ENCODE data around the gene IGSF9. TPM values are rescaled to one million over a fixed set of nuclear protein-coding genes. Genes with fewer than 3 reads are reported as not detected.

The IGSF9 gene, protein sequence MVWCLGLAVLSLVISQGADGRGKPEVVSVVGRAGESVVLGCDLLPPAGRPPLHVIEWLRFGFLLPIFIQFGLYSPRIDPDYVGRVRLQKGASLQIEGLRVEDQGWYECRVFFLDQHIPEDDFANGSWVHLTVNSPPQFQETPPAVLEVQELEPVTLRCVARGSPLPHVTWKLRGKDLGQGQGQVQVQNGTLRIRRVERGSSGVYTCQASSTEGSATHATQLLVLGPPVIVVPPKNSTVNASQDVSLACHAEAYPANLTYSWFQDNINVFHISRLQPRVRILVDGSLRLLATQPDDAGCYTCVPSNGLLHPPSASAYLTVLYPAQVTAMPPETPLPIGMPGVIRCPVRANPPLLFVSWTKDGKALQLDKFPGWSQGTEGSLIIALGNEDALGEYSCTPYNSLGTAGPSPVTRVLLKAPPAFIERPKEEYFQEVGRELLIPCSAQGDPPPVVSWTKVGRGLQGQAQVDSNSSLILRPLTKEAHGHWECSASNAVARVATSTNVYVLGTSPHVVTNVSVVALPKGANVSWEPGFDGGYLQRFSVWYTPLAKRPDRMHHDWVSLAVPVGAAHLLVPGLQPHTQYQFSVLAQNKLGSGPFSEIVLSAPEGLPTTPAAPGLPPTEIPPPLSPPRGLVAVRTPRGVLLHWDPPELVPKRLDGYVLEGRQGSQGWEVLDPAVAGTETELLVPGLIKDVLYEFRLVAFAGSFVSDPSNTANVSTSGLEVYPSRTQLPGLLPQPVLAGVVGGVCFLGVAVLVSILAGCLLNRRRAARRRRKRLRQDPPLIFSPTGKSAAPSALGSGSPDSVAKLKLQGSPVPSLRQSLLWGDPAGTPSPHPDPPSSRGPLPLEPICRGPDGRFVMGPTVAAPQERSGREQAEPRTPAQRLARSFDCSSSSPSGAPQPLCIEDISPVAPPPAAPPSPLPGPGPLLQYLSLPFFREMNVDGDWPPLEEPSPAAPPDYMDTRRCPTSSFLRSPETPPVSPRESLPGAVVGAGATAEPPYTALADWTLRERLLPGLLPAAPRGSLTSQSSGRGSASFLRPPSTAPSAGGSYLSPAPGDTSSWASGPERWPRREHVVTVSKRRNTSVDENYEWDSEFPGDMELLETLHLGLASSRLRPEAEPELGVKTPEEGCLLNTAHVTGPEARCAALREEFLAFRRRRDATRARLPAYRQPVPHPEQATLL
- total RNA-seq (2014; rRNA removed; shearing (Covaris generic); ENCODE audit: low replicate concordance), result not detected in 2 replicates

DNA sequence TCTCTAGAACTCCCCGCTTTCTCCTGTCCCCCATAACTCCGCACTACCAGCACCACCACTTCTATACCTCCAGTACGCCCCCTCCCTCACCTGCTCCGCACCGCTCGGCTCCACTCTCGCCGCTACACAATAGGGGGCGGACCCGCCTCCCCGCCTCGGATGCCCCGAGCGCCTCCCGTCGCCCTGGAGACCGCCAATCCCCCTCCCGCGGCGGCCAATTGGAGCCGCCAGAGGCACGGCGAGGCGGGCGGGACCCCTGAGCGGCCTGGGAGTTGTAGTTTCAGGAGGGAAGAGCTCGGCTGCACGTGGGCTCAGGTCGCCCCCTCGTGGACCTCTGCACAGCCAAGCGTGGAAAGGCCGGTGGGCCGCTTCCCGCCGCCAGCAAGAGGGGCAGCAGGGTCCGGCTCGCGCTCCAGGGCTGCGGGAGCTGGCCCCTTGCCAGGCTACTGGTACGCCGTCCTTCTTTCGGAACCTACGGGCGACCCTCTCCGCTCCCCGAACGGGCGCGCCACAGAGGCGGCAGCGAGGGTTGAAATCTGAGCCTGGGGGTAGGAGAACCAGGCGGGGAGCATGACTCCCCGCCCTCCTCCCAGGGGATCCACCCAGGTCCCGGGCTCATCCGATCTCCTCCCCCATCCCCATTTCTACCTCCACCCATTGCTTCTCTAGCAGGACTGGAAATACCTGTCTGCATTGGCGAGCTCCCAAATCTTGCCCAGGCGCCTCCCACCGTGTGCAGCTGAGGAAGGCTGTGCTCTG, at the start of gene IGSF9:
TSS of gene IGSF9 (minus strand) at position 131 of the 759 bp plus-strand sequence. CDS start 2,159 bp downstream, outside the sequence.
- no peaks in the 10 kb centered on the region for H4K20me1 ChIP-seq (ENCODE audit: insufficient read depth, low read depth, low read length)
- no peak within 1 kb of the TSS for H3K4me3 ChIP-seq (ENCODE audit: low read length)
- H3K27me3 ChIP-seq (ENCODE audit: low read length), result no peaks in the 10 kb centered on the region
- H3K79me2 ChIP-seq (ENCODE audit: low read length), result no peaks in the 10 kb centered on the region
- no peak within 1 kb of the TSS for H2AFZ ChIP-seq (ENCODE audit: low read length)
- H3K9me3 ChIP-seq (ENCODE audit: low read length), result no peaks in the 10 kb centered on the region
- H3K9me2 ChIP-seq (replicated peaks; ENCODE audit: insufficient read depth, low read length), result no peaks in the 10 kb centered on the region
- H3K4me2 ChIP-seq (ENCODE audit: low read depth, low read length, poor library complexity, severe bottlenecking), result no peak within 1 kb of the TSS
- H3K27ac ChIP-seq (ENCODE audit: low read length), result no peak within 1 kb of the TSS
- no peak within 1 kb of the TSS for H3K9ac ChIP-seq (ENCODE audit: low read length)
- no peaks in the 10 kb centered on the region for H3K4me1 ChIP-seq (ENCODE audit: low read length)
- DNase-seq, result no peak
- H3K36me3 ChIP-seq (ENCODE audit: insufficient read depth, low read length), result no peaks in the 10 kb centered on the region

DNA sequence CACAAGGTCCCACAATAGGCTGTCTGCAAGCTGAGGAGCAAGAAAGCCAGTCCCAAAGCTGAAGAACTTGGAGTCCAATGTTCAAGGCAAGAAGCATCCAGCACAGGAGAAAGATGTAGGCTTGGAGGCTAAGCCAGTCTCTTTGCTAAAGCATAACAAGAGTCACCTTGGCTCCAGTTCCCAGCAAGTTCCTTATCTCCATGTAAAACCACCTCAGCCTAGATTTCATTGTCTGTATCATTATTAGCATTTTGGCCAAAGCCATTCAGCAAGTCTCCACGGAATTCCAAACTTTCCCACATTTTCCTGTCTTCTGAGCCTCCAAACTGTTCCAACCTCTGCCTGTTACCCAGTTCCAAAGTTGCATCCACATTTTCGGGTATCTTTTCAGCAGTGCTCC, 49.5 kb upstream of the IGSF9 start:
- Histone ChIP-seq H4K20me1 (ENCODE audit: insufficient read depth, low read depth, low read length) (no peaks in the 10 kb centered on the region), H3K9me3 (ENCODE audit: low read length) (no peaks in the 10 kb centered on the region), H3K4me1 (ENCODE audit: low read length) (no peaks in the 10 kb centered on the region), H3K27me3 (ENCODE audit: low read length) (no peaks in the 10 kb centered on the region), H3K79me2 (ENCODE audit: low read length) (no peaks in the 10 kb centered on the region), H2AFZ (ENCODE audit: low read length) (no peak overlapping the region), H3K4me3 (ENCODE audit: low read length) (no peak overlapping the region), H3K4me2 (ENCODE audit: low read depth, low read length, poor library complexity, severe bottlenecking) (no peak overlapping the region), H3K9ac (ENCODE audit: low read length) (no peak overlapping the region), H3K36me3 (ENCODE audit: insufficient read depth, low read length) (no peaks in the 10 kb centered on the region), H3K9me2 (replicated peaks; ENCODE audit: insufficient read depth, low read length) (no peaks in the 10 kb centered on the region), H3K27ac (ENCODE audit: low read length) (no peak overlapping the region)
- DNase-seq, result peak; percentile 10

DNA sequence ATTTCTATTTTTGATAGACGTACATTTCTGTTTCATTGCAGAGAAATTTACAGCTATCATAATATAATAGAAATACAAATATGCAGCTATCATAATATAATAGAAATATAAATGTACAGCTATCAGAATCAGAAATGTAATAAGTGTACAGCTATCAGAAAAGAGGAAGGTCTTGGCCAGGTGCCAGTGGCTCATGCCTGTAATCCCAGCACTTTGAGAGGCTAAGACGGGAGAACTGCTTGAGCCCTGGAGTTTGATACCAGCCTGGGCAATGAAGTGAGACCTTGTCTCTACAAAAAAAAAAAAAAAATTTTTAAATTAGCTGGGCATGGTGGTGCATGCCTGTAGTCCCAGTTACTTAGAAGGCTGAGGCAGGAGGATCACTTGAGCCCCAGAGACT, 48.5 kb upstream of the IGSF9 start:
- no peaks in the 10 kb centered on the region for H4K20me1 ChIP-seq (ENCODE audit: insufficient read depth, low read depth, low read length)
- H3K9me2 ChIP-seq (replicated peaks; ENCODE audit: insufficient read depth, low read length), result no peaks in the 10 kb centered on the region
- H3K9me3 ChIP-seq (ENCODE audit: low read length), result no peaks in the 10 kb centered on the region
- no peaks in the 10 kb centered on the region for H3K79me2 ChIP-seq (ENCODE audit: low read length)
- no peak overlapping the region for H2AFZ ChIP-seq (ENCODE audit: low read length)
- no peak overlapping the region for H3K9ac ChIP-seq (ENCODE audit: low read length)
- no peak overlapping the region for H3K4me3 ChIP-seq (ENCODE audit: low read length)
- H3K27ac ChIP-seq (ENCODE audit: low read length), result no peak overlapping the region
- no peaks in the 10 kb centered on the region for H3K4me1 ChIP-seq (ENCODE audit: low read length)
- no peaks in the 10 kb centered on the region for H3K27me3 ChIP-seq (ENCODE audit: low read length)
- H3K4me2 ChIP-seq (ENCODE audit: low read depth, low read length, poor library complexity, severe bottlenecking), result no peak overlapping the region
- no peaks in the 10 kb centered on the region for H3K36me3 ChIP-seq (ENCODE audit: insufficient read depth, low read length)
- peak; percentile 14 for DNase-seq

DNA sequence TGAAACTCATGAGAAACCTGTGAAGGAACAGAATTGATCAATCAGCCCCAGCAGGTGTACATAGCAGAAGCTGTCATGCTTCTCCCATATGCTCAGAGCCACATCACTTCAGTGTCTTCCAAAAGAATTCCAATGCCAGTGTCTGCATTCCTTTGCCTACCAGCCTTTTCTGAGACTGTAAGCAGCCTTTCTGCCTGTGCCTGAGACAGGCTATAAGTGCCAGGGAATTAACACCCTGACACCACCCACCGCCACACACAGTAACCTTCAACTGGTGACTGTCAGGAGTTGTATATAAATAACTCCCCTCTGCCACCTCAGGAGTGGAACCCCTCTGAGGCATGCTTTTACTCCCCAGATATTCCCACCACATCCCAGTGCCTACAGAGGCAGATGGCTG, 46.7 kb upstream of the IGSF9 start:
- no peak for DNase-seq
- H3K4me2 ChIP-seq (ENCODE audit: low read depth, low read length, poor library complexity, severe bottlenecking), result no peak overlapping the region

DNA sequence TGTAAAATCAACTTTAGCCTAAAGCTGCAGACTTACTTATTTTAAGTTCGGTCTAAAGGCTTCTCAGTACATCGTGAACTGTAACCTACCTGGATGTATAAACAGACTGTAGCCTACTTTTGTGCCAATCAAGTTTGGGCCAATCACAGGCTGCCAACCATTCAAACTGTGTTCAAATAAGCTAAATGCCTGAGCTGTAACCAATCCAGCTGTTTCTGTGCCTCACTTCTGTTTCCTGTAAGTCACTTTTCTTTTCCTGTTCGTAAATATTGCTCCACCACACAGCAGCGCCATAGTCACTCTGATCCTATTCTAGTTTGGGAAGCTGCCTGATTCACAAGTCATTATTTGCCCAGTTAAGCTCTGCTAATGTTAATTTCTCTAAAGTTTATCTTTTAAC, 46.1 kb upstream of the IGSF9 start:
- Histone ChIP-seq H3K79me2 (ENCODE audit: low read length) (no peaks in the 10 kb centered on the region), H4K20me1 (ENCODE audit: insufficient read depth, low read depth, low read length) (no peaks in the 10 kb centered on the region), H3K27ac (ENCODE audit: low read length) (no peak overlapping the region), H3K4me2 (ENCODE audit: low read depth, low read length, poor library complexity, severe bottlenecking) (no peak overlapping the region), H3K9me3 (ENCODE audit: low read length) (no peaks in the 10 kb centered on the region), H2AFZ (ENCODE audit: low read length) (no peak overlapping the region), H3K27me3 (ENCODE audit: low read length) (no peaks in the 10 kb centered on the region), H3K9me2 (replicated peaks; ENCODE audit: insufficient read depth, low read length) (no peaks in the 10 kb centered on the region), H3K36me3 (ENCODE audit: insufficient read depth, low read length) (no peaks in the 10 kb centered on the region), H3K4me1 (ENCODE audit: low read length) (no peaks in the 10 kb centered on the region), H3K4me3 (ENCODE audit: low read length) (no peak overlapping the region), H3K9ac (ENCODE audit: low read length) (no peak overlapping the region)
- DNase-seq, result no peak

More for the DNA sequence above, 46.7 kb upstream of the IGSF9 start:
- H3K9me3 ChIP-seq (ENCODE audit: low read length), result no peaks in the 10 kb centered on the region
- no peaks in the 10 kb centered on the region for H3K79me2 ChIP-seq (ENCODE audit: low read length)
- H3K9me2 ChIP-seq (replicated peaks; ENCODE audit: insufficient read depth, low read length), result no peaks in the 10 kb centered on the region
- H3K9ac ChIP-seq (ENCODE audit: low read length), result no peak overlapping the region
- H3K4me3 ChIP-seq (ENCODE audit: low read length), result no peak overlapping the region
- no peaks in the 10 kb centered on the region for H3K4me1 ChIP-seq (ENCODE audit: low read length)
- H4K20me1 ChIP-seq (ENCODE audit: insufficient read depth, low read depth, low read length), result no peaks in the 10 kb centered on the region
- no peak overlapping the region for H2AFZ ChIP-seq (ENCODE audit: low read length)
- H3K27ac ChIP-seq (ENCODE audit: low read length), result no peak overlapping the region
- H3K36me3 ChIP-seq (ENCODE audit: insufficient read depth, low read length), result no peaks in the 10 kb centered on the region
- H3K27me3 ChIP-seq (ENCODE audit: low read length), result no peaks in the 10 kb centered on the region

DNA sequence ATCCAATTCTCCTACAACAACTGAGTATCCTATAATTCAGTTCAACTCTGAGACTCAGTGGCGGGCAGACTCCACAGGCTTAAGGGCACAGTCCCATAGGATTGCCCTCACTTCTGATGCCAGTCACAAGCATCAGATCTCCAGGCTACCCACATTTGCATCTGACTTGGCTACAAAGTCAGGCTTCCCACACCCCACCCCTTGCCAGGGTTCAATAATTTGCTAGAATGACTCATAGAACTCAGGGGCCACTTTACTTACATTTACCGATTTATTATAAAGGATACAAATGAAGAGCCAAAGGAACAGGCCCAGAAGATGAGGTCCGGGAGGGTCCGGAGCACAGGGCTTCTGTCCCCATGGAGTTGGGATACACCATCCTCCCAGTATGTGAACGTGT, 44.6 kb upstream of the IGSF9 start:
- H3K9me2 ChIP-seq (replicated peaks; ENCODE audit: insufficient read depth, low read length), result no peaks in the 10 kb centered on the region
- H3K4me2 ChIP-seq (ENCODE audit: low read depth, low read length, poor library complexity, severe bottlenecking), result no peak overlapping the region
- no peak overlapping the region for H3K4me3 ChIP-seq (ENCODE audit: low read length)
- H3K4me1 ChIP-seq (ENCODE audit: low read length), result no peaks in the 10 kb centered on the region
- no peaks in the 10 kb centered on the region for H3K36me3 ChIP-seq (ENCODE audit: insufficient read depth, low read length)
- H2AFZ ChIP-seq (ENCODE audit: low read length), result no peak overlapping the region
- no peak overlapping the region for H3K27ac ChIP-seq (ENCODE audit: low read length)
- H3K79me2 ChIP-seq (ENCODE audit: low read length), result no peaks in the 10 kb centered on the region
- H4K20me1 ChIP-seq (ENCODE audit: insufficient read depth, low read depth, low read length), result no peaks in the 10 kb centered on the region
- DNase-seq, result no peak
- H3K9ac ChIP-seq (ENCODE audit: low read length), result no peak overlapping the region
- no peaks in the 10 kb centered on the region for H3K27me3 ChIP-seq (ENCODE audit: low read length)
- no peaks in the 10 kb centered on the region for H3K9me3 ChIP-seq (ENCODE audit: low read length)

DNA sequence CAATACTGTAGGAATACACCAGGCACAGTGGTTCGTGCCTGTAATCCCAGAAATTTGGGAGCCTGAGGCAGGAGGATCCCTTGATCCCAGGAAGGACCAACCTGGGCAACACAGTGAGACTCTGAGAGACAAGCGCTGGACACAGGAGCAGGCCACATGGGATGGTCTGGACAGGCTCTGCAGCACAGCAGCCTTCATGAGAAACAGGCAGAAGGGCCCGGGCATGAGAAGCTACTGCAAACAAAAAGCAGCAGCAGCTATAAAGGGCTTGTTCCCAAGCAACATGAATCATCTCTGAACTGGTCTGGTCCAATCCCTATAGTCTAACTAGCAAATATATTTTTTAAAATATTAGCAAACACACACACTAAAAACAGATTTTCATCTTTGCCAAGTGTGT, 44.2 kb upstream of the IGSF9 start:
- H3K9me3 ChIP-seq (ENCODE audit: low read length), result no peaks in the 10 kb centered on the region
- no peaks in the 10 kb centered on the region for H3K4me1 ChIP-seq (ENCODE audit: low read length)
- H2AFZ ChIP-seq (ENCODE audit: low read length), result no peak overlapping the region
- peak; percentile 14 for DNase-seq
- no peak overlapping the region for H3K27ac ChIP-seq (ENCODE audit: low read length)
- no peaks in the 10 kb centered on the region for H3K79me2 ChIP-seq (ENCODE audit: low read length)
- no peaks in the 10 kb centered on the region for H3K9me2 ChIP-seq (replicated peaks; ENCODE audit: insufficient read depth, low read length)
- H3K27me3 ChIP-seq (ENCODE audit: low read length), result no peaks in the 10 kb centered on the region
- no peaks in the 10 kb centered on the region for H4K20me1 ChIP-seq (ENCODE audit: insufficient read depth, low read depth, low read length)
- H3K36me3 ChIP-seq (ENCODE audit: insufficient read depth, low read length), result no peaks in the 10 kb centered on the region
- no peak overlapping the region for H3K4me3 ChIP-seq (ENCODE audit: low read length)
- H3K9ac ChIP-seq (ENCODE audit: low read length), result no peak overlapping the region
- H3K4me2 ChIP-seq (ENCODE audit: low read depth, low read length, poor library complexity, severe bottlenecking), result no peak overlapping the region

All from Karpas-422 (cell line).